HG02943 (cell line): ENCODE measurements around the gene POU2F1.
"Not testable (repeated sequence)": the region's sequence is repeated elsewhere in the genome, so short reads cannot be mapped to it uniquely, and the experiment has no call there.

ENCODE experiments used
- ATAC-seq: cut with Tn5 transposase; IDR thresholded peaks from one replicate; pipeline ENCODE4 v1.9.1; 2021; ENCODE audit warnings: mild to moderate bottlenecking, low read depth, moderate library complexity; ENCODE audit not compliant: unreplicated experiment

Gene POU2F1

DNA sequence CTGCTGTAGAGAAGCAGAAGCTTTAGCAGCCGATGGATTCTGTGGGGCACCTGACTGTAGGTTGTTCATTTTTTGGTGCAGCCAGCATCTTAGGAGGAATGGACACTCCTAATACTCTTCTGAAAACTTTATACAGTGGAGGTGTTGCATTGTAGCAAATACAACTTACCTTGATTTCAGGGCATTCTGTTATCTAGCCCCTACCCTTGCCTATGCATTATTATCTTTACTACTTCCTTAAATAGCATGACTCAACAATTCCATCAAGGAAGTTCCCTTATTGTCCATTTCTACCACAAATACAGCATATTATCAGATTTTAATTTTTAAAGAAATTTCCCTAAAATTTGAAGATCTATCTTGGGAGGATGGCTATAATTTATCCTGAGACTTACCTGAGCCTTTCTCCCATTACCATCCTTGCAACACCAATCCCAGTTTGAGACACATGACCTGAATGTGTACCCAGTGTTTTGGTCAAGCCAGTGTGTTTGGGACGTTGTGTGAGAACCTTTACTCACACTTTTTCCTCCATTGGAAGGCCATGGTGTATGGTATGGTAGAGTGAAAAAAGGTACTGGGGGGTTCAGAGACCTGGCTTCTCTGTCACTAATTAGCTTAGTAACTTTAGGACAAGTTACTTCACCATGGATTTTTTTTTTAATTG, 9.2 kb downstream of the POU2F1 start:
- ATAC-seq: no peak

DNA sequence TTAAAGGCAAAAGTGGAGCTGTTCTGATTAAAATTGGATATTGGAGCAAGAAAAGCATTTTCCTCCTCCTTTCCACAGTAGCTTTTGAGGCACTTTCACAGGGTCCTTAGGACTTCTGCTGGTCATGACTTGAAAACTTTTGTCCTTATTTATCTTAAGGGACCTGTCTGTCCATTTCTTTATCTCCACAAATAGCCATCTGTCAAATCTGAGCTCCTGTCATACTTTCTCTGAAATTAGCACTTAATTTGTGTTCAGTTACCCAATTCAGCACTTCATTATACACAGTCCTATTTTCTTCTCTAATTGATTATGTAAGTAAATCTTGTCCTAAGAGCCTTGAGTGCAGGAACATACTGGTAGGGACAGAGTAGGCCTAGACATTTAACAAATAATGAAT, 9.8 kb downstream of the POU2F1 start:
- ATAC-seq: no peak

DNA sequence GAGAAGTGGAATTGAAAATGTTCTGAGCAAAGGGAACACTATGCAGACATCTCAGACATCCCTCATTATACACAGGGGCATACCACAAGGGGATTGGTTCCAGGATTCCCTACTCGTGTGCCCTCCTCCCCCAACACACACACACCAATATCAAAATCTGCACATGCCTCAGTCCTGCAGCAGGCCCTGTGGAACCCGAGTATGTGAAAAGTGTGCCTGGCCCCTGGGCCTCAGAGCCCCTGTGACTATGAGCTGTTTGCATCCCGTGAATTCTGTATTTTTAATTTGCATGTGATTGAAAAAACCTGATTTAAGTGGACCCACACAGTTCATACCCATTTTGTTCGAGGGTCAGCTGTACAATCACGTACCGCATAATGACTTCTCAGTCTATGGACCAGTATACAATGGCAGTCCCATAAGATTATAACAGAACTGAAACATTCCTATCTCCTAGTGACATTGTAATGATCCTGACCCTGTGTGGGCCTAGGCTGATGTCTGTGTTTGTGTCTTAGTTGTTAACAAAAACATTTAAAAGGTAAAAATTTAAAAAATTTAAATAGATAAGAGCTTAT, 11.3 kb downstream of the POU2F1 start:
- ATAC-seq: no peak

DNA sequence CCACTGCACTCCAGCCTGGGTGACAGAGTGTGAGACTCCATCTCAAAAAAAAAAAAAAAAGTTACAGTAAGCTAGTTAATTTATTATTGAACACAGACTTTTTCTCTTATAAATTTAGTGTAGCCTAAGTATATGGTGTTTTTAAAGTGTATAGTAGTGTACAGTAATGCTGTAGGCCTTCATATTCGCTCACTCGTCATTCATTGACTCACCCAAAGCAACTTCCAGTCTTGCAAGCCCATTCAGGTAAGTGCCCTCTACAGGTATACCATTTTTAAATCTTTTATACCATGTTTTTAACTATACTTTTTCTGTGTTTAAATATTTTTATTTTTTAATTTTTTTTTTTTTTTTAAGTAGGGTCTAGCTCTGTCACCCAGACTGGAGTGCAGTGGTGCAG, 12.1 kb downstream of the POU2F1 start:
- no peak for ATAC-seq

DNA sequence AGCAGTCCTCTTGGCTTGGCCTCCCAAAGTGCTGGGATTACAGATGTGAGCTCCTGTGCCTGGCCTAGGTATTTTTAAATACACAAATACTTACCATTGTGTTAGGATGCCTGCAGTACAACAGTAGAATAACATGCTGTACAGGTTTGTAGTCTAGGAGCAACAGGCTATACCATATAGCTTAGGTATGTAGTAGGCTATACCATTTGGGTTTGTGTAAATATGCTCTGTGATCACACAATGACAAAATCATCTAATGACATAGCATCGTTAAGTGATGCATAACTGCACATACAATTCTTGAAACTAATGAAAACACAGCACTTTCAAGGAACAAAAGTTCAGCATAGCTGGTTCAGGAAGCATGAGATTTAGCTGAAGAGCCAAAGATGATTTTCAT, 12.7 kb downstream of the POU2F1 start:
- no peak for ATAC-seq

DNA sequence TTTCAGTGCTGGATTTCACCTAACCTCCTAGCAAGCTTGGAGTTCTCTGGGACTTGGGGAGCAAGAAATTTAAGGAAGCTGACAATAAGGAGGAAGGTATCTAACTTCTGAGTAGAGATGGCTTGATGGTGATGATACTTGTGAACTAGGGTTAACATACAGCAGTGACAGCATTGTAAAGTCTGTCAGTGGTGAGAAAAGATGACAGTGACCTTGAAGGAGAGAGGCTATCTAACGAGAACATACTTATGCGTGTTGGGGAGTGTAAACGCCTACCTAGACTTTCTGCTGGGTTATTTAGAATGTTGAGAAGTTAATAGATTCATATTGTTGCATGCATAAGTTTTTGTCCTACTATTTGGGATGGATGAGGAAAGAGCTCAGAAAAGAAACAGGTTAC, 16.3 kb downstream of the POU2F1 start:
- no peak for ATAC-seq

DNA sequence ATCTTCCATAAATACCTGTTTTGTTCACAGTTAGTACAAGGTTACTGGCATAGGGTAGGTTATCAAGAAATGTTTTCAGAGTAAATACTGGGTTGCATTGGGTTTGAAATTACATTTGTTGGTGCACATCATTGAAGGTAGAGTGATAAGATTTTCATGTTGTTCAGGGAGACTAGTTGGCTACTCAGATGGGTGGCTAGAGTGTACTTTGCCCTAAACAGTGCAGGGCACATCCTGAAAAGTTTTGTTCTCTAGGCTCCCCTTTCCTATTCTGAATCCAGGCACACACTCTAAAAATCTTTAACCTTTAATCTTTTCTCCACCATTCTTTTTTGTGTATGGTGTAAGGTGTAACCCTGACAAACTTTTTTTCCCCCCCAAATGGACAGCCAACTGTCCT, 18.0 kb downstream of the POU2F1 start:
- ATAC-seq: no peak

DNA sequence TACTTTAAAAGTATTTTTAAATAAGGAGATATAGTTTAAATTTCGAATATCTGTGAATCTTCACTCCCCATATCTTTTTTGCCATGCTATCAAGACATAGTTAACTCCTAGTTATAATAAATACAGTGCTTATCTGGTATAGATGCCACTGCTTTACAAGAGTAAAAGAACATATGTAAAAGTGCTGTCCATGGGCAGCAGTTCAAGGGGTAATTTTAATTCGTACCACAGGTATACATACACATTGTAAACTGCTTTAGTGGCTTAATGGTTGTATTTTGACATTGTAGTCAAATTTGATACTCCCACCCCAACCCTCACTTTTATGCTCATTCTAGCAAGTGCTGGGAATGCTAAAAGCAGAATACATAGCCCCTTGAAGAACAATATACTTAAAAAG, 18.6 kb downstream of the POU2F1 start:
- no peak for ATAC-seq

DNA sequence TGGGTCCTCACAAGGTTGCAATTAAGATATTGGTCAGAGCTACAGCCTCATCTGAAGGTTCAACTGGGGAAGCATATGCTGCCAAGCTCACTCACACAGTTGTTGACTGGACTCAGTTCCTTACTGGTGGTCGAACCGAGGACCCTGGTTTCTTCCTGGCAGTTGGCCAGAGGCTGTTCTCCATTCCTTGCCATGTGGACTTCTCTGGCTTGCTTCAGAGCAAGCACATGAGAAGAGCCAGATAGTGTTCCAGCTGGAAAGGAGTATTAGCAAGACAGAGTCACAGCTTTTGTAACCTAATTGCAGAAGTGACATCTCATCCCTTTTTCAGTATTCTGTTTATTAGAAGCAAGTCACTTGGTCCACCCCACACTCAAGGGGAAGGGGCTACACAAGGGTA, 23.6 kb downstream of the POU2F1 start:
- ATAC-seq: no peak

DNA sequence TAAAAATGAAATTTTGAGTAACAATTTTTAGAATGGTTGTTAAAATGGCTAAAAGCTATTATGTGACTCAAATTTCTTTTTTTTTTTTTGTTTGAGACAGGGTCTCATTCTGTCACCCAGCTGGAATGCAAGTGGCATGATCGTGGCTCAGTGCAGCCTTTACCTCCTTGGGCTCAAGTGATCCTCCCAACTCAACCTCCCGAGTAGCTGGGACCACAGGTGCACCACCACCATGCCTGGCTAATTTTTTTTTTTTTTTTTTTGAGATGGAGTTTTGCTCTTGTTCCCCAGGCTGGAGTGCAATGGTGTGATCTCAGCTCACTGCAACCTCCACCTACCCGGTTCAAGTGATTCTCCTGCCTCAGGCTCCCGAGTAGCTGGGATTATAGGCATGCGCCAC, 24.5 kb downstream of the POU2F1 start:
- not testable (repeated sequence) for ATAC-seq

DNA sequence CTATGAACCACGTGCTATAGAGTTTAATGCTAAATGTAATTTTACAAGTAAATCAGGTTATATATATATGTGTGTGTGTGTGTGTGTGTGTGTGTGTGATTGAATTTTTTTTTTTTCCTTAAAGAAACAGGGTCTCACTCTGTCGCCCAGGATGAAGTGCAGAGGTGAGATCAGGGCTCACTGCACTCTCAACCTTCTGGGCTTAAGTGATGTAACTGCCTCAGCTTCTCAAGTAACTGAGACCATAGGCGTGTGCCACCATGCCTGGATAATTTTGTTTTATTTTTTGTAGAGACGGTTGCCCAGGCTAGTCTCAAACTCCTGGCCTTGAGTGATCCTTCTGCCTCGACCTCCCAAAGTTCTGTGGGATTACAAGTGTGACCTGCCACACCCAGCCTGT, 26.3 kb downstream of the POU2F1 start:
- ATAC-seq: no peak

DNA sequence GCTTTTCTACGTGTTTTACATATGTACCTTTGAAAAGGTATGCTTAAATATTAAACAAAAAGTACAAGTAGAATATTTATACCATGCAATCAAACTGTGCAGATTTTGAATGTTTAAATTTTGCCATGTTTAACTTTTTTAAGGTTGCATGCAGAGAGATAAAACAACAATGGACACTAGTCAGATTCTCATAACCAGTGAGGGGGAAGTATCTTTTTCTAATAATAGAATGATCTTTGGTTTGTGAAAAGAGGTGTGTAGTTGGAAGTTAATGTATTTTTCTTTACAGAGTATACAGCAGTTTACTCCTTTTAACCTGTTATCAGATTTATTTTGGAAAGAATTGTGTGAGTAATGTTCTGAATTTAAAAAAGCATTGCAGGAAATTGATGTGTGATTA, 27.1 kb downstream of the POU2F1 start:
- ATAC-seq: no peak

DNA sequence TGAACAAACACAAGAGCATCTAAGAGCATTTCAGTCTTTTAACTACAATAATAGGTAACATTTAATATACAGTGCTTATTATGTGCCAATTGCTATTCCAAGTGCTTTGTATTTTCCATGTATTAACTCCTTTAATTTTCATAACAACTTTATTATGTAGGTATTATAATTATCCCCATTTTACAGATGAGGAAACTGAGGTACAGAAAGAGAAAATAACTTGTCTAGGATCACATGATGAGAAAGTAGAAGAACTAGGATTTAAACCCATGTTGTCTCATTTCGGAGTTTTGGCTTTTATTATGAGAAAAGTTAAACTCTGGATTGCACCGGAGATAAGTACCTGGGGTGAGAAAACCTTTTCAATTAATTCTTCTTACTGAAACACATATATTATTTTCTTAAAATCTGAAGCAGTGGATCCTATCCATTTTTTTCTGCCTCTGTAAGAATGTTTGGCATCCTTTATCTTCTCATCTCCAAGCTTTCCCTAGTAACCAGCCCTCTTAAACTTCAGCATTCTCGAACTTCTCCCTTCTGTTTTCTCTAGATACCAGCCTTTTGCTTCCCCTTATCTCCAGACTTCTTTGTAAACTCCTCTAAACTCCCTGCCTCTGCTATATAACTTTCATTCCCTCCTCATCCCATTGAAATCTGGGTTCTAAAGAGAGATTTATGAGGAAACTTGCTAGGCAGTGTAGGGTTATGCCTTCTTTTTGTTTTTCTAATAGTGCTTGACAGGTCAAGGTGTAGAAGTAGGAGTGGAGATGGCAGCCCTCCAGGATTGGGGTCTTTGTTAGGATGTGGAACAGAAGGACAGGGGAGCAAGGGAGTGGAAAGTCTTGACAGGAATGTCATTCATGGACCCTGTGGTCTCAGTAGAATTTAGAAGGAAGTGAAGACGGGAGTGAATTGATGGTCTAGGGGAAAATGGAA, 28.3 kb downstream of the POU2F1 start:
- no peak for ATAC-seq

DNA sequence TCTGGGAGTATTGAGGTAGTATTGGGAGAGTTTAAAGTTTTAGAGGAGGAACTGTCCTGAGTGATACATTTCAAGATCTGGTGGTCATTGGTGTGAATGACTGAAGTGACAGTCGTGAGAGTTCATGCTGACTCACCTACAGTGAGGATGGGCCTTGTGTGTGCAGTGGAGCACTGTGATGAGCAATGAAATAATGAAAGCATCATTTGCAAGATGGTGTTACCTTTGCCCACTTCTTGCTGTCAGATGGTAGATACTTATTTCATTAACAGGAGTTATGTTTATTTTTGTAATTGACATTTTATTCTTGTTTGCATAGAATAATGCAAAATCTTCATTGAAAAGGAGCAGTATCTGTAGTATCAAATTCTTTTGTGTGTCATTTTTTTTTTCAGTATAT, 29.0 kb downstream of the POU2F1 start:
- ATAC-seq: no peak

DNA sequence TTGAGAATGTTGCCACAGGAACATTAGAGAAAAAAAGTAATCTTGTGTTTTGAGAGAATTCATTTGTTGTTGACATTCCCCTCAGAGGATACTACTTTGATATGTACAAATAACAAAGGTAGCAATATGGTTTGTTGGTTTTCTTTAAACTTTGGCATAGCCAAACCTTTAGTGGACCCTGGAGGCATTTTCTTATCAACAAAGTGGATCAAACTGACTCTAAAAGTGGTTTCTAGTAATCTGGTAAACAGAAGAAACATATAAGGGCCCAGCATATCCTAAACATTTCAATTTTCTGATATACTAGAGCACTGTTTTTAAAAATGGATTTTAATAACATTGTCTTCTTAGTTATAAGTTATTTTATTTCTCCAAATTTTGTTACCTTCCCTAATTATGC, 29.8 kb downstream of the POU2F1 start:
- ATAC-seq: no peak

DNA sequence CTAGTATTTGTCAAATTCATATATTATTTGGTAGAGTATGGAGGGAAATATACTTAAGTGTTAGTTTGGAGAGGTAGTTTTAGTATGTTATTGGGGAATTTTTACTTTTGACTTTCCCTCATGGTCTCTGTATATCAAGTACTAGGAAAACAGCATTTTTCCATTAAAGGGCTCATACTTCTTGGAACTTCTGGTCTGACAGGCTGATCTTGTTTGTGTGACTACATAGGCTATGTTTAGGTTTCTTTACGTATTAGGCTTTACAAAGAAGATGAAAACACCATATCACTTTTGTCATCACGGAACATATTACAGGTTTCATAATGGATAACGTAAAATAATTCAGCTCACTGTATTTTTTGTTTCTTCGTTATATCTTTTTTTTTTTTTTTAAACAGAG, 30.8 kb downstream of the POU2F1 start:
- no peak for ATAC-seq

DNA sequence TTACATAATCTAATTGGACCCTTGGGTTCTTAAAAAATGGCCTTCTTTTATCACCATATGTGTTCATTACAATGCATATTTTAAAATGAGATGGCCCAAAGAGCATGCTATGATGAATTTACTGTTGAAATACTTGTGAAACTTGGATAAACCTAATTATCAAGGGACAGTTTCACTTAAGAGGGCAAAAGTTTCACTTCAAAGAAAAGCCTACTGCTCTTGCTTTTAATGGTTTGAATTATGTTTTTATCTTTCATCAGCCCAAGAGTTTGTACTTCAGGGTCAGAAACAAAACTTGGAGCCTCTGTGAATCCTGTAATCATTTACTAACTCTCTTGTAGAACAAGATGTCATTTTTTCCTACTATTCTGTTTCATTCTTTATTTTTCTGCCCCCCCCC, 32.3 kb downstream of the POU2F1 start:
- no peak for ATAC-seq

DNA sequence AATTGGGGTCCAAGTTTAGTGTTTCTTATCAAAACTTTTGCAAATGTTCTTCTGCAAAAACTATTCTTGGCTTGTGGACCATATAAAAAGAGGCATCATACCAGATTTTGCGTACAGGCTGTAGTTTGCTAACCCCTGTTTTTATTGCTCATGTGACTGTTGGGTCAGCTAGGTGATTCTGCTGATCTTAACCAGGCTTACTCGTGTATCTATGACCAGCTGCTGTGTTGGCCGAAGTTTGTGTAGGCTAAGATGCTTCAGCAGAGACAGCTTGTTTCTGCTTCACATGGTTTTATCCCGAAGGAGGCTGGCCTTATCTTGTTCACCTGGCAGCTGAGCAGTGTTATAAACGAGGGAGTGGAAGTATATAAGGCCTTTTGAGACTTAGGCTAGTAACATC, 38.2 kb downstream of the POU2F1 start:
- ATAC-seq: no peak

DNA sequence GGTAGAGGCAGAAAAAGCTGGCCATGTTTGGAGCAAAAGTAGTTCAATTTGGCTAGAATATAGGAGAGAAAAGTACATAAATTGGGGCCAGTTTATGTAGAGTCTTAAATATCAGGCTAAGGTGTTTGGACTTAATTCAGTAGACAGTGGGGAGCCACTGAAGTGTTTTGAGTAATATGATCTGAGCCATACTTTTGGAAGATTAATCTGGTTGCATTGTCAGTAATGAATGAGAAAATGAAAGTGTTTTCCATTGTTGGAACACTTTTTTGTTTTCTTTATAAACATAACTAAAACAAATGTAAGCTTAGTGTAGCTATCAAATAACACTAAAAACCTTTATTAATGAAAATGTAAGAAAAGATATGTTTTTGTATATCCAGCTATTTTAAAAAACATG, 42.1 kb downstream of the POU2F1 start:
- ATAC-seq: no peak

DNA sequence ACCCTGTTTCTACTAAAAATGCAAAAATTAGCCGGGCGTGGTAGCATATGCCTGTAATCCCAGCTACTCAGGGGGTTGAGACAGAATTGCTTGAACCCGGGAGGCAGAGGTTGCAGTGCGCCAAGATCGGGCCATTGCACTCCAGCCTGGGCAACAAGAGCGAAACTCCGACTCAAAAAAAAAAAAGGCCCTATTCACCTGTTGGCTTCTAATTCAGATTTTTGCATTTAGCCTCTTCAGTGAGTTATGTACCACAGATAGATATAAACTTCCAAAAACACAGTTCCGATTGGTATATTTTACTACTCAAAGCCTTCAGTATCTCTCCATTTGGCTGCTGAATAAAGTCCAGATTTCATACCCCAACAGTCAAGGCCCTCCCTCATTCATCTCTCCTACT, 42.7 kb downstream of the POU2F1 start:
- no peak for ATAC-seq

DNA sequence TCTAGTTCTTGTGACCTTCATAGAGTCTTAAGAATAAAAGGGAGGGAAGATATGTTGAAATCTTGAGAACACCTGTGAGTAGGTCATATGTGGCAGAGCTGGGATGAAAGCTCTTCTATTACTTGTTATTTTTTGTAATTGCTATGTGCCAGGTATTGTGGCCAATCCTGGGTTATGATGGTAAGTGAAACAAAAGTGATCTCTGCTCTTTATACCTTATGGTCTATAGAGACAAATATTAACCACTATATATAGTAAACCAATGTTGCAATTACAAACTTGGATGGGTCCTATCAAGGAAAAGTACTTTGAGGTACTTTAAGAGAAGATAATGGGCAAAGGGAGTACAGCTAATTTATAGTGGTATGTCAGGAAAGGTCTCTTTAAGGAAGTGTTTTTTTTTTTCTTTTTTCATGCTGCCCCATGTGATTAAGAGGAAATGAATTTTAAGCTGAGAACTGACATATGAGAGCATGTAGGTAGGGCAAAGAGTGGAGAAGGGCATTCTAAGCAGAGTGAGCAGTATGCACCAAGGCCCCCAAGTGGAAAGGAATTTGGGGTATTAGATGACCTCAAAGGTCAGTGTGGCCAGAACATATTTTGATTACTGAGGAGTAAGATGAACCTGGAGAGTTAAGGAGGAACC, 43.3 kb downstream of the POU2F1 start:
- ATAC-seq: no peak
